H1 (cell line): ENCODE results near the gene ZNF385B. TPM values are rescaled to one million over a fixed set of nuclear protein-coding genes. Genes with fewer than 3 reads are reported as not detected.

Experiments
- CTCF ChIA-PET: fragments of 300-600 bp; sonication (Branson Sonifier 250); formaldehyde crosslinking; loops from one replicate; lab custom pipeline; 2021; ENCODE audit not compliant: partially characterized antibody; lab: Charles Lee
- POLR2A ChIA-PET: fragments of 300-600 bp; sonication (Branson Sonifier 250); formaldehyde crosslinking; loops from one replicate; lab custom pipeline; 2021; ENCODE audit warnings: inconsistent platforms; ENCODE audit not compliant: partially characterized antibody; lab: Charles Lee
- DNase-seq, 2 experiments: peaks; one replicate each; pipeline versions ENCODE4 v3.0.0 to v3.0.0-alpha.2; 2010 to 2022; ENCODE audit warnings: low spot score in 2 of 2, low read depth in 1 of 2, mixed read lengths in 1 of 2
- FAIRE-seq: peaks from 2 replicates; lab custom pipeline; 2011; peaks lifted over from hg19 to GRCh38; lab: Jason Lieb, UNC
- H2AFZ ChIP-seq: 2 replicates; pipeline ENCODE4 v1.8.1; 2012; ENCODE audit warnings: low read length, inconsistent platforms
- H2AK5ac ChIP-seq: 2 replicates; pipeline ENCODE4 v1.6.1; 2013; ENCODE audit warnings: low read depth, low read length
- H2BK120ac ChIP-seq: replicated peaks from 2 replicates; pipeline ENCODE3; 2013; ENCODE audit warnings: low read depth, low read length, inconsistent platforms
- H2BK12ac ChIP-seq: 2 replicates; pipeline ENCODE4 v1.6.1; 2013; ENCODE audit warnings: low read depth, low read length
- H2BK15ac ChIP-seq: 2 replicates; pipeline ENCODE4 v1.6.1; 2013; ENCODE audit warnings: low read length
- H2BK20ac ChIP-seq: 2 replicates; pipeline ENCODE4 v1.6.1; 2013; ENCODE audit warnings: low read length
- H2BK5ac ChIP-seq: 2 replicates; pipeline ENCODE4 v1.6.1; 2013; ENCODE audit warnings: low read depth, low read length
- H3K14ac ChIP-seq: 2 replicates; pipeline ENCODE4 v1.6.1; 2013; ENCODE audit warnings: inconsistent platforms; ENCODE audit not compliant: insufficient read length
- H3K18ac ChIP-seq: 2 replicates; pipeline ENCODE4 v1.6.1; 2013; ENCODE audit warnings: low read length; ENCODE audit errors: extremely low read depth
- H3K23ac ChIP-seq: 2 replicates; pipeline ENCODE4 v1.6.1; 2013; ENCODE audit warnings: inconsistent platforms; ENCODE audit not compliant: insufficient read length
- H3K23me2 ChIP-seq: 2 replicates; pipeline ENCODE4 v1.6.1; 2013; ENCODE audit warnings: low read depth, low read length
- H3K27ac ChIP-seq: 2 replicates; pipeline ENCODE4 v1.6.1; 2011; ENCODE audit warnings: low read depth, low read length, inconsistent platforms
- H3K27me3 ChIP-seq, 4 experiments: replicated peaks in 1 of 4; 1 replicate in 1 of 4; 2 replicates in 3 of 4; pipeline versions ENCODE4 v1.6.1 to v1.8.1; 2011 to 2013; ENCODE audit warnings: low read length in 3 of 4, mild to moderate bottlenecking in 3 of 4, inconsistent platforms in 2 of 4, mixed read lengths in 2 of 4, moderate library complexity in 1 of 4; ENCODE audit not compliant: control insufficient read depth in 3 of 4, insufficient read depth in 3 of 4; ENCODE audit errors: extremely low read depth in 1 of 4
- H3K36me3 ChIP-seq, 4 experiments: 2 replicates each; pipeline versions ENCODE4 v1.6.1 to v1.8.1; 2011 to 2013; ENCODE audit warnings: mild to moderate bottlenecking in 4 of 4, low read length in 3 of 4, moderate library complexity in 2 of 4, control low read depth in 1 of 4, inconsistent platforms in 1 of 4; ENCODE audit not compliant: insufficient read depth in 4 of 4, control insufficient read depth in 2 of 4
- H3K4ac ChIP-seq: replicated peaks from 2 replicates; pipeline ENCODE3; 2013; ENCODE audit warnings: low read length, low read depth, mixed read lengths, inconsistent platforms; ENCODE audit not compliant: insufficient read length
- H3K4me1 ChIP-seq, 4 experiments: replicated peaks in 1 of 4; 1 replicate in 1 of 4; 2 replicates in 3 of 4; pipeline versions ENCODE4 v1.6.1 to v1.8.1; 2011 to 2013; ENCODE audit warnings: low read length in 3 of 4, inconsistent platforms in 2 of 4, mixed read lengths in 1 of 4; ENCODE audit not compliant: insufficient read depth in 4 of 4, control insufficient read depth in 3 of 4
- H3K4me2 ChIP-seq, 2 experiments: 2 replicates each; pipeline versions ENCODE4 v1.6.1 to v1.8.1; 2011 to 2013; ENCODE audit warnings: low read depth in 2 of 2, low read length in 2 of 2, control low read depth in 1 of 2, inconsistent platforms in 1 of 2, mild to moderate bottlenecking in 1 of 2; ENCODE audit not compliant: insufficient read depth in 1 of 2
- H3K4me3 ChIP-seq, 4 experiments: fragments of 200-600, 300-600 bp in 1 of 4; sonication (generic), shearing (Covaris generic), sonication (Bioruptor Twin) in 1 of 4; 2 replicates each; pipeline versions ENCODE4 v1.5.1 to v1.8.1; 2011 to 2016; ENCODE audit warnings: low read length in 4 of 4, low read depth in 3 of 4, control low read depth in 2 of 4, inconsistent platforms in 2 of 4, mild to moderate bottlenecking in 2 of 4, mixed read lengths in 1 of 4, moderate library complexity in 1 of 4; ENCODE audit not compliant: insufficient read depth in 2 of 4; ENCODE audit errors: extremely low read depth in 1 of 4
- H3K56ac ChIP-seq: replicated peaks from 2 replicates; pipeline ENCODE3; 2013; ENCODE audit warnings: low read depth, mild to moderate bottlenecking, mixed read lengths, low read length, inconsistent platforms; ENCODE audit not compliant: insufficient read length
- H3K79me1 ChIP-seq: 2 replicates; pipeline ENCODE4 v1.6.1; 2013; ENCODE audit warnings: low read depth, low read length, control low read depth
- H3K79me2 ChIP-seq, 2 experiments: 2 replicates each; pipeline versions ENCODE4 v1.6.1 to v1.8.1; 2012 to 2013; ENCODE audit warnings: low read length in 2 of 2, mild to moderate bottlenecking in 2 of 2, inconsistent platforms in 1 of 2; ENCODE audit not compliant: insufficient read depth in 2 of 2, control insufficient read depth in 1 of 2
- H3K9ac ChIP-seq, 4 experiments: replicated peaks in 1 of 4; 1 replicate in 1 of 4; 2 replicates in 3 of 4; pipeline versions ENCODE4 v1.6.1 to v1.8.1; 2011 to 2013; ENCODE audit warnings: low read depth in 3 of 4, low read length in 3 of 4, control low read depth in 2 of 4, mild to moderate bottlenecking in 2 of 4, moderate library complexity in 2 of 4, inconsistent platforms in 1 of 4; ENCODE audit errors: extremely low read depth in 1 of 4
- H3K9me3 ChIP-seq, 2 experiments: 2 replicates each; pipeline versions ENCODE4 v1.6.1 to v1.8.1; 2012 to 2013; ENCODE audit warnings: mild to moderate bottlenecking in 2 of 2, moderate library complexity in 2 of 2, control low read depth in 1 of 2, inconsistent platforms in 1 of 2, low read depth in 1 of 2, low read length in 1 of 2, mixed read lengths in 1 of 2; ENCODE audit not compliant: insufficient read depth in 2 of 2
- H4K20me1 ChIP-seq, 2 experiments: replicated peaks in 1 of 2; 2 replicates each; pipeline versions ENCODE3 to v1.8.1; 2011 to 2013; ENCODE audit warnings: inconsistent platforms in 2 of 2, low read length in 2 of 2, mild to moderate bottlenecking in 1 of 2; ENCODE audit not compliant: insufficient read depth in 2 of 2, control insufficient read depth in 1 of 2
- H4K5ac ChIP-seq: 2 replicates; pipeline ENCODE4 v1.6.1; 2013; ENCODE audit warnings: low read length, low read depth, mixed read lengths, inconsistent platforms; ENCODE audit not compliant: insufficient read length
- H4K8ac ChIP-seq: 2 replicates; pipeline ENCODE4 v1.8.0; 2013; ENCODE audit warnings: mild to moderate bottlenecking, moderate library complexity, low read length, inconsistent platforms; ENCODE audit not compliant: insufficient read depth; ENCODE audit errors: extremely low read depth
- H4K91ac ChIP-seq: replicated peaks from 2 replicates; pipeline ENCODE3; 2013; ENCODE audit warnings: low read length, mixed read lengths, inconsistent platforms; ENCODE audit not compliant: insufficient read length
- ASH2L ChIP-seq: fragments of 200-600, 300-600 bp; sonication (generic); IDR thresholded peaks from one replicate; pipeline ENCODE4 v1.7.1; 2017; ENCODE audit warnings: low read length
- BRCA1 ChIP-seq: IDR thresholded peaks from 2 replicates; pipeline ENCODE4 v1.6.1; 2012; ENCODE audit warnings: low read depth, low read length, improper control_type of control experiment
- CEBPB ChIP-seq: IDR thresholded peaks from 2 replicates; pipeline ENCODE4 v1.6.1; 2012; ENCODE audit warnings: low read depth, low read length
- EGR1 ChIP-seq: IDR thresholded peaks from 2 replicates; pipeline ENCODE4 v1.6.1; 2011; ENCODE audit warnings: low read depth, low read length, borderline replicate concordance
- JUN ChIP-seq: IDR thresholded peaks from 2 replicates; pipeline ENCODE4 v1.6.1; 2011; ENCODE audit warnings: low read depth, mild to moderate bottlenecking, improper control_type of control experiment, low read length
- MAFK ChIP-seq: IDR thresholded peaks from 2 replicates; pipeline ENCODE4 v1.6.1; 2012; ENCODE audit warnings: low read depth, mild to moderate bottlenecking, improper control_type of control experiment, low read length
- NANOG ChIP-seq: IDR thresholded peaks from 2 replicates; pipeline ENCODE4 v1.6.1; 2011; ENCODE audit warnings: low read length, low read depth, mild to moderate bottlenecking, inconsistent platforms; ENCODE audit not compliant: insufficient read depth, poor library complexity, severe bottlenecking
- RAD21 ChIP-seq, 2 experiments: IDR thresholded peaks in 1 of 2; conservative IDR thresholded peaks in 1 of 2; 2 replicates each; pipeline ENCODE4 v1.6.1; 2011; ENCODE audit warnings: low read depth in 2 of 2, low read length in 2 of 2, improper control_type of control experiment in 1 of 2, inconsistent platforms in 1 of 2, mild to moderate bottlenecking in 1 of 2, moderate library complexity in 1 of 2
- SAP30 ChIP-seq: fragments of 300-600 bp; sonication (generic); IDR thresholded peaks from 2 replicates; pipeline ENCODE4 v1.7.1; 2012; ENCODE audit warnings: low read length, moderate library complexity, mild to moderate bottlenecking, inconsistent platforms; ENCODE audit not compliant: insufficient read depth, insufficient replicate concordance
- TAF7 ChIP-seq: optimal IDR thresholded peaks from 2 replicates; pipeline ENCODE3; 2011; ENCODE audit warnings: low read depth, mild to moderate bottlenecking, inconsistent platforms, low read length, moderate library complexity, borderline replicate concordance
- ZNF274 ChIP-seq: IDR thresholded peaks from 2 replicates; pipeline ENCODE4 v1.7.0; 2012; ENCODE audit warnings: low read length, borderline replicate concordance; ENCODE audit errors: extremely low read depth
- WGBS, 2 experiments: shearing (Covaris generic) in 1 of 2; methylation state at CpG; one replicate each; pipeline versions ENCODE4 v1.1.6 to v1.1.7; 2013 to 2015; ENCODE audit warnings: low lambda C conversion rate in 2 of 2, mixed read lengths in 2 of 2, inconsistent platforms in 1 of 2, low coverage in 1 of 2, missing lambda C conversion rate in 1 of 2; ENCODE audit not compliant: insufficient replicate concordance in 2 of 2, insufficient coverage in 1 of 2, insufficient read length in 1 of 2; ENCODE audit errors: extremely low coverage in 1 of 2, missing lambda C conversion rate in 1 of 2; 5-methylcytosine and 5-hydroxymethylcytosine counted together
- polyA plus RNA-seq, 7 experiments: library from polyadenylated mRNA; depleted of rRNA in 3 of 7; stranded (reverse) in 5 of 7; unstranded in 2 of 7; fragments of >200 nt in 5 of 7; fragments of 200-250 nt in 2 of 7; gene quantifications; 1 replicate in 5 of 7; 2 replicates in 1 of 7; 4 replicates in 1 of 7; pipeline versions ENCODE4 v1.2.1 to v1.2.3, GENCODE V29; 2011 to 2013; ENCODE audit warnings: missing spikeins in 2 of 7, mixed read lengths in 2 of 7
- total RNA-seq: library from RNA; stranded (reverse); fragmentation: NEBNext Ultra II Directional; extraction: Animal tissue kit (Norgen Biotek cat#: 25700); gene quantifications from 2 replicates; pipeline ENCODE4 v1.2.1, GENCODE V29; 2021
- TF ChIP-seq, protein P1 (sequence below): IDR thresholded peaks from 2 replicates; pipeline ENCODE4 v1.6.1; 2012; ENCODE audit warnings: inconsistent platforms
- TF ChIP-seq, protein P2 (sequence below): IDR thresholded peaks from 2 replicates; pipeline ENCODE4 v1.6.1; 2011; ENCODE audit warnings: low read length, improper control_type of control experiment

Gene ZNF385B
- total and polyA plus RNA-seq, 2 of the 8 experiments (the other 6 are each of a cell fraction or from before 2014, with no cell fraction given), result 1.1 to 3.7 TPM

- H3K9ac ChIP-seq, result no peak overlapping the region
- H4K8ac ChIP-seq, result no peak overlapping the region
- no peaks in the 10 kb centered on the region for H3K4me1 ChIP-seq
- no peak overlapping the region for H3K4me2 ChIP-seq
- no peak overlapping the region for H3K56ac ChIP-seq
- H3K18ac ChIP-seq, result no peak overlapping the region
- H2BK120ac ChIP-seq, result no peak overlapping the region
- 90% methylated on average over 2 of the region's 2 CpGs; no CpG with 5 or more reads in 1 of the 2 experiments for WGBS, 2 experiments
- no peak for DNase-seq
- no peaks in the 10 kb centered on the region for H3K23me2 ChIP-seq
- H2AK5ac ChIP-seq, result no peak overlapping the region
- H3K79me2 ChIP-seq, result no peaks in the 10 kb centered on the region
- H3K4me3 ChIP-seq, result no peak overlapping the region
- no peak overlapping the region for H2BK5ac ChIP-seq
- ChIA-PET POLR2A (no interaction called here), CTCF (no interaction called here)
- no peak overlapping the region for H2BK12ac ChIP-seq
- no peaks in the 10 kb centered on the region for H3K79me1 ChIP-seq
- H4K20me1 ChIP-seq, result no peaks in the 10 kb centered on the region
- H3K27me3 ChIP-seq, result no peaks in the 10 kb centered on the region
- H4K91ac ChIP-seq, result no peak overlapping the region
- no peak overlapping the region for H2BK20ac ChIP-seq
- no peak overlapping the region for H3K27ac ChIP-seq
- FAIRE-seq, result no peak
- no peaks in the 10 kb centered on the region for H3K9me3 ChIP-seq
- no peak overlapping the region for H2BK15ac ChIP-seq
- H3K14ac ChIP-seq, result no peak overlapping the region
- no peak overlapping the region for H4K5ac ChIP-seq
- no peaks in the 10 kb centered on the region for H3K36me3 ChIP-seq
- no peak overlapping the region for H3K23ac ChIP-seq
- no peak overlapping the region for H2AFZ ChIP-seq
- H3K4ac ChIP-seq, result no peak overlapping the region
- TF ChIP-seq SAP30, result no peak
- TF ChIP-seq MAFK, result no peak
- no peak for TF ChIP-seq CEBPB
- TF ChIP-seq JUN, result no peak
- no peak for TF ChIP-seq EGR1
- no peak for TF ChIP-seq TAF7
- TF ChIP-seq, protein P1, sequence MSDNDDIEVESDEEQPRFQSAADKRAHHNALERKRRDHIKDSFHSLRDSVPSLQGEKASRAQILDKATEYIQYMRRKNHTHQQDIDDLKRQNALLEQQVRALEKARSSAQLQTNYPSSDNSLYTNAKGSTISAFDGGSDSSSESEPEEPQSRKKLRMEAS, result no peak
- no peak for TF ChIP-seq ZNF274
- TF ChIP-seq NANOG, result no peak
- no peak for TF ChIP-seq BRCA1
- TF ChIP-seq RAD21 (IDR thresholded peaks at IDR 0.05 in 1 of 2, conservative IDR thresholded peaks at IDR 0.05 in 1 of 2; ENCODE audit: low read depth in 2 of 2, low read length in 2 of 2), result no peak
- TF ChIP-seq, protein P2, sequence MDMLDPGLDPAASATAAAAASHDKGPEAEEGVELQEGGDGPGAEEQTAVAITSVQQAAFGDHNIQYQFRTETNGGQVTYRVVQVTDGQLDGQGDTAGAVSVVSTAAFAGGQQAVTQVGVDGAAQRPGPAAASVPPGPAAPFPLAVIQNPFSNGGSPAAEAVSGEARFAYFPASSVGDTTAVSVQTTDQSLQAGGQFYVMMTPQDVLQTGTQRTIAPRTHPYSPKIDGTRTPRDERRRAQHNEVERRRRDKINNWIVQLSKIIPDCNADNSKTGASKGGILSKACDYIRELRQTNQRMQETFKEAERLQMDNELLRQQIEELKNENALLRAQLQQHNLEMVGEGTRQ, result no peak
- TF ChIP-seq ASH2L, result no peak
Observed at GRCh38 chr2:179645047-179645446, 216.4 kb downstream of the ZNF385B start.
